HG03095 (cell line): Measurements from ENCODE around the gene ZBTB20.

Source experiments
- ATAC-seq: cut with Tn5 transposase; IDR thresholded peaks from one replicate; pipeline ENCODE4 v1.9.1; 2021; ENCODE audit warnings: moderate library complexity; ENCODE audit not compliant: unreplicated experiment

The ZBTB20 gene

GRCh38 chr3:114557791-114558190, 589.3 kb downstream of the ZBTB20 start:
- ATAC-seq: no peak

GRCh38 chr3:114556657-114557213, 590.4 kb downstream of the ZBTB20 start:
- ATAC-seq: no peak

GRCh38 chr3:114554731-114555130, 592.4 kb downstream of the ZBTB20 start:
- no peak for ATAC-seq

GRCh38 chr3:114553949-114554593, 593.0 kb downstream of the ZBTB20 start:
- no peak for ATAC-seq

- ATAC-seq: no peak
These were observed 594.6 kb downstream of the ZBTB20 start for GRCh38 chr3:114552527-114552812.

GRCh38 chr3:114551770-114552526, 595.1 kb downstream of the ZBTB20 start:
- no peak for ATAC-seq

GRCh38 chr3:114550165-114550564, 596.9 kb downstream of the ZBTB20 start:
- ATAC-seq: no peak

GRCh38 chr3:114545193-114545592, 601.9 kb downstream of the ZBTB20 start:
- no peak for ATAC-seq

GRCh38 chr3:114542359-114542758, 604.7 kb downstream of the ZBTB20 start:
- ATAC-seq: no peak

- ATAC-seq: no peak
These were observed 607.6 kb downstream of the ZBTB20 start for GRCh38 chr3:114539525-114539924.

- no peak for ATAC-seq
These were observed 608.9 kb downstream of the ZBTB20 start for GRCh38 chr3:114538211-114538610.

- no peak for ATAC-seq
These were observed 618.6 kb downstream of the ZBTB20 start for GRCh38 chr3:114528517-114528916.

GRCh38 chr3:114527036-114527644, 619.9 kb downstream of the ZBTB20 start:
- no peak for ATAC-seq

- ATAC-seq: no peak
These were observed 621.8 kb downstream of the ZBTB20 start for GRCh38 chr3:114525278-114525677.

- peak; percentile 86 for ATAC-seq
These were observed 627.7 kb downstream of the ZBTB20 start for GRCh38 chr3:114519415-114519814.

- ATAC-seq: no peak
These were observed 628.8 kb downstream of the ZBTB20 start for GRCh38 chr3:114518206-114518808.

- ATAC-seq: no peak
These were observed 636.9 kb downstream of the ZBTB20 start for GRCh38 chr3:114510201-114510600.

- no peak for ATAC-seq
These were observed 637.3 kb downstream of the ZBTB20 start for GRCh38 chr3:114509756-114510155.

GRCh38 chr3:114508976-114509375, 638.1 kb downstream of the ZBTB20 start:
- no peak for ATAC-seq

GRCh38 chr3:114508208-114508607, 638.9 kb downstream of the ZBTB20 start:
- no peak for ATAC-seq

- no peak for ATAC-seq
These were observed 640.3 kb downstream of the ZBTB20 start for GRCh38 chr3:114506591-114507300.
